GM13976 (cell line): ENCODE measurements around the gene EMC1.

Source experiments
- DNase-seq: peaks from one replicate; pipeline ENCODE4 v3.0.0; 2012; ENCODE audit warnings: low spot score
- CTCF ChIP-seq: IDR thresholded peaks from 2 replicates; pipeline ENCODE4 v1.5.1; 2012; ENCODE audit warnings: borderline replicate concordance, mild to moderate bottlenecking; ENCODE audit not compliant: insufficient read depth; ENCODE audit errors: extremely low read depth, missing control alignments, control extremely low read depth
- in situ Hi-C: fragments of 300-500 bp; cut with MboI; formaldehyde crosslinking; loops from one replicate; pipeline ENCODE4 v1.12.0; 2022; ENCODE audit warnings: low sequenced_read_pairs, mixed read lengths, inconsistent platforms; ENCODE audit not compliant: unreplicated experiment

The EMC1 gene

GRCh38 chr1:19197845-19198244 lies 53.5 kb downstream of the EMC1 start:
- in situ Hi-C loops: no loop called here
- TF ChIP-seq CTCF: no peak
- no peak for DNase-seq

- TF ChIP-seq CTCF: no peak
Observed at GRCh38 chr1:19196331-19196730, 55.0 kb downstream of the EMC1 start.

GRCh38 chr1:19193004-19193403 lies 58.3 kb downstream of the EMC1 start:
- in situ Hi-C loops: no loop called here
- DNase-seq: no peak
- no peak for TF ChIP-seq CTCF

More at GRCh38 chr1:19196331-19196730, 55.0 kb downstream of the EMC1 start:
- DNase-seq: no peak
- in situ Hi-C loops: no loop called here

DNA sequence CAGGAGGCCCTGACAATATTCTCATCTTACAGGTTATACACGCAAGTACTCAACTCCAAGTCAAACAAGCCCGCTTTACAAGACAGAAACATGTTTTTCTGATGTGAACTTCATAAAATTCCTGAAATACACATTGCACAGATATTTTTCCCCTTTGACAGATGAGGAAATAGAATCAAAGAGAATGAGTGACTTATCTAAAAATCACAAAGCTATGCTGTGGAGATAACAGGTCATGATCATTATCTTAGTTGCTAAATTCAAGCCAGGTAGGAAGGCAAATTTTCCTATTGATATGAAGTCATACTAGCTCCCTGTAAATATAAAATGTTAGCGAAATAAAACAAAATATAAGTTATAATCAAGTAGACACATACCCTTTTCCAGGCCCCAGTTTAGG lies 59.5 kb downstream of the EMC1 start:
- DNase-seq: no peak
- TF ChIP-seq CTCF: no peak
- in situ Hi-C loops: no loop called here

- TF ChIP-seq CTCF: no peak
- in situ Hi-C loops: no loop called here
- no peak for DNase-seq
Observed at GRCh38 chr1:19190468-19190867, 60.9 kb downstream of the EMC1 start.

- TF ChIP-seq CTCF: no peak
- DNase-seq: no peak
- in situ Hi-C loops: no loop called here
Observed at GRCh38 chr1:19189270-19189669, 62.1 kb downstream of the EMC1 start.

- in situ Hi-C loops: no loop called here
- TF ChIP-seq CTCF: no peak
- no peak for DNase-seq
Observed at GRCh38 chr1:19187852-19188251, 63.5 kb downstream of the EMC1 start.
